Activated CD4-positive, alpha-beta T cell treated with anti-CD3 and anti-CD28 coated beads for 36 hours (primary cell): ENCODE measurements around the gene EIF4ENIF1. TPM values are rescaled to one million over a fixed set of nuclear protein-coding genes. Genes with fewer than 3 reads are reported as not detected.
"Not testable (repeated sequence)": the region's sequence is repeated elsewhere in the genome, so short reads cannot be mapped to it uniquely, and the experiment has no call there.

Source experiments
- ATAC-seq: fragments of 200-7000 bp; cut with Tn5 transposase; one replicate; pipeline ENCODE4 v1.10.0; 2021; ENCODE audit warnings: mild to moderate bottlenecking, moderate library complexity
- CTCF ChIA-PET: fragments of 350-600 bp; sonication (Branson Sonifier 250); formaldehyde crosslinking; loops from one replicate; lab custom pipeline; 2021; ENCODE audit warnings: antibody characterized with exemption; lab: Charles Lee
- POLR2A ChIA-PET: fragments of 350-600 bp; sonication (Branson Sonifier 250); formaldehyde crosslinking; loops from one replicate; lab custom pipeline; 2021; ENCODE audit warnings: antibody characterized with exemption, inconsistent platforms; lab: Charles Lee
- DNase-seq: peaks from one replicate; pipeline ENCODE4 v3.0.0-alpha.2; 2020
- H3K27ac Mint-ChIP-seq: one replicate; pipeline ENCODE4 v1.8.0; 2021; ENCODE audit warnings: mixed read lengths
- H3K27me3 Mint-ChIP-seq: one replicate; pipeline ENCODE4 v1.8.0; 2021; ENCODE audit warnings: mixed read lengths
- H3K36me3 Mint-ChIP-seq: one replicate; pipeline ENCODE4 v1.8.0; 2021; ENCODE audit warnings: low read depth, mixed read lengths
- H3K4me1 Mint-ChIP-seq: one replicate; pipeline ENCODE4 v1.8.0; 2021; ENCODE audit warnings: mixed read lengths
- H3K4me3 Mint-ChIP-seq: one replicate; pipeline ENCODE4 v1.8.0; 2021; ENCODE audit warnings: mild to moderate bottlenecking, moderate library complexity, mixed read lengths
- H3K9me3 Mint-ChIP-seq: one replicate; pipeline ENCODE4 v1.8.0; 2021; ENCODE audit warnings: low read depth, mixed read lengths
- intact Hi-C, 2 experiments: fragments of 100-400 bp; cut with DNase I in 1 of 2; cut with micrococcal nuclease in 1 of 2; formaldehyde crosslinking; loops; one replicate each; pipeline versions ENCODE4 v1.14.2 to v1.15.1; 2022 to 2024; cut with DNase I, micrococcal nuclease
- total RNA-seq, 2 experiments: library from RNA; stranded (reverse); gene quantifications; one replicate each; pipeline ENCODE4 v1.2.3, GENCODE V29; 2021

EIF4ENIF1 gene
- total RNA-seq, 2 experiments from 2014 or later, result 45.4 to 75.0 TPM

GRCh38 chr22:31509061-31509762, 19.6 kb upstream of the EIF4ENIF1 start:
- DNase-seq, result no peak
- H3K4me3 Mint-ChIP-seq, result no peak overlapping the region
- ATAC-seq, result no peak
- ChIA-PET CTCF (no interaction called here), POLR2A (no interaction called here)
- peaks cover 53% of the 10 kb centered on the region for H3K4me1 Mint-ChIP-seq
- intact Hi-C loops, result loop anchor here in 1 of 2 experiments (2.0 kb wide), 1 partner anchor 16 kb away; no protein-coding TSS in a partner anchor
- H3K36me3 Mint-ChIP-seq, result peaks cover 69% of the 10 kb centered on the region
- H3K9me3 Mint-ChIP-seq, result no peaks in the 10 kb centered on the region
- no peaks in the 10 kb centered on the region for H3K27me3 Mint-ChIP-seq
- H3K27ac Mint-ChIP-seq, result peak overlapping the region; percentile 9

GRCh38 chr22:31508536-31508935, 18.9 kb upstream of the EIF4ENIF1 start:
- ChIA-PET CTCF (interaction anchor here (0.6 kb wide), 1 partner anchor 95 kb away, joined by 3 read pairs; no protein-coding TSS in a partner anchor), POLR2A (no interaction called here)
- H3K4me1 Mint-ChIP-seq, result peaks cover 58% of the 10 kb centered on the region
- H3K27ac Mint-ChIP-seq, result peak overlapping the region; percentile 66
- no peak for ATAC-seq
- peaks cover 72% of the 10 kb centered on the region for H3K36me3 Mint-ChIP-seq
- intact Hi-C loops, result loop anchor here in 1 of 2 experiments (2.0 kb wide), 1 partner anchor 16 kb away; no protein-coding TSS in a partner anchor
- H3K27me3 Mint-ChIP-seq, result no peaks in the 10 kb centered on the region
- H3K9me3 Mint-ChIP-seq, result no peaks in the 10 kb centered on the region
- no peak overlapping the region for H3K4me3 Mint-ChIP-seq
- no peak for DNase-seq

- H3K27ac Mint-ChIP-seq, result peak overlapping the region; percentile 37
Measured at GRCh38 chr22:31507517-31507916, 17.9 kb upstream of the EIF4ENIF1 start.

GRCh38 chr22:31504282-31504681, 14.6 kb upstream of the EIF4ENIF1 start:
- peaks cover 68% of the 10 kb centered on the region for H3K36me3 Mint-ChIP-seq
- ChIA-PET CTCF (no interaction called here), POLR2A (no interaction called here)
- no peaks in the 10 kb centered on the region for H3K9me3 Mint-ChIP-seq
- H3K27me3 Mint-ChIP-seq, result no peaks in the 10 kb centered on the region
- H3K27ac Mint-ChIP-seq, result peak overlapping the region; percentile 51
- DNase-seq (no peak), ATAC-seq (peak; percentile 89)
- H3K4me1 Mint-ChIP-seq, result peaks cover 75% of the 10 kb centered on the region
- no peak overlapping the region for H3K4me3 Mint-ChIP-seq
- intact Hi-C loops, result no loop called here

More at GRCh38 chr22:31507517-31507916, 17.9 kb upstream of the EIF4ENIF1 start:
- H3K4me3 Mint-ChIP-seq, intact Hi-C loops, DNase-seq, H3K27me3 Mint-ChIP-seq, H3K9me3 Mint-ChIP-seq, POLR2A ChIA-PET, ATAC-seq: not testable (repeated sequence)
- CTCF ChIA-PET, result interaction anchor here (1.7 kb wide), 1 partner anchor 32 kb away, joined by 4 read pairs; no protein-coding TSS in a partner anchor
- peaks cover 68% of the 10 kb centered on the region for H3K4me1 Mint-ChIP-seq
- peaks cover 71% of the 10 kb centered on the region for H3K36me3 Mint-ChIP-seq

- Mint-ChIP-seq H3K27me3 (no peaks in the 10 kb centered on the region), H3K9me3 (no peaks in the 10 kb centered on the region), H3K4me1 (peaks cover 75% of the 10 kb centered on the region), H3K36me3 (peaks cover 68% of the 10 kb centered on the region), H3K27ac (peak overlapping the region; percentile 44), H3K4me3 (no peak overlapping the region)
- ChIA-PET CTCF (no interaction called here), POLR2A (no interaction called here)
- no peak for ATAC-seq
- DNase-seq, result no peak
- intact Hi-C loops, result no loop called here
Measured at GRCh38 chr22:31503211-31503964, 13.7 kb upstream of the EIF4ENIF1 start.

- peak overlapping the region; percentile 38 for H3K4me3 Mint-ChIP-seq
- H3K36me3 Mint-ChIP-seq, result peaks cover 68% of the 10 kb centered on the region
- DNase-seq (no peak), ATAC-seq (no peak)
- peak overlapping the region; percentile 42 for H3K27ac Mint-ChIP-seq
- POLR2A ChIA-PET, result no interaction called here
- intact Hi-C loops, result no loop called here
- peaks cover 3% of the 10 kb centered on the region for H3K9me3 Mint-ChIP-seq
- H3K27me3 Mint-ChIP-seq, result no peaks in the 10 kb centered on the region
- H3K4me1 Mint-ChIP-seq, result peaks cover 69% of the 10 kb centered on the region
- CTCF ChIA-PET, result no interaction called here
Measured at GRCh38 chr22:31501738-31502137, 12.1 kb upstream of the EIF4ENIF1 start.

- Mint-ChIP-seq H3K9me3 (peaks cover 3% of the 10 kb centered on the region), H3K4me1 (peaks cover 54% of the 10 kb centered on the region), H3K27me3 (no peaks in the 10 kb centered on the region), H3K4me3 (peak overlapping the region; percentile 85), H3K27ac (peak overlapping the region; percentile 93), H3K36me3 (peaks cover 45% of the 10 kb centered on the region)
- ATAC-seq (peak; percentile 19), DNase-seq (no peak)
- ChIA-PET CTCF (no interaction called here), POLR2A (interaction anchor here (0.5 to 1.0 kb wide), 5 partner anchors 8 to 165 kb away, joined by 3 to 12 read pairs (median 3); partner anchors contain the start of gene PISD)
- intact Hi-C loops, result loop anchor here (1.0 to 10.0 kb wide), 8 partner anchors 8 to 447 kb away; partner anchors contain the start of genes EIF4ENIF1 (in 1 of the 2), LIMK2 (in 1 of the 2), PATZ1 (in 1 of the 2) and YWHAH (in 1 of the 2)
Measured at GRCh38 chr22:31497148-31497938, 7.7 kb upstream of the EIF4ENIF1 start.

- H3K4me1 Mint-ChIP-seq, result peaks cover 54% of the 10 kb centered on the region
- ATAC-seq (peak; percentile 13), DNase-seq (peak; percentile 61)
- H3K36me3 Mint-ChIP-seq, result peaks cover 40% of the 10 kb centered on the region
- peaks cover 3% of the 10 kb centered on the region for H3K9me3 Mint-ChIP-seq
- H3K27ac Mint-ChIP-seq, result peak overlapping the region; percentile 93
- ChIA-PET POLR2A (no interaction called here), CTCF (no interaction called here)
- H3K4me3 Mint-ChIP-seq, result peak overlapping the region; percentile 85
- intact Hi-C loops, result loop anchor here (1.0 to 10.0 kb wide), 15 partner anchors 7 to 852 kb away; partner anchors contain the start of genes PATZ1 (in 2 of the 2), DRG1 (in 1 of the 2), EIF4ENIF1 (in 1 of the 2) and LIMK2 (in 1 of the 2)
- H3K27me3 Mint-ChIP-seq, result no peaks in the 10 kb centered on the region
Measured at GRCh38 chr22:31496735-31497146, 7.1 kb upstream of the EIF4ENIF1 start.

GRCh38 chr22:31496007-31496734, 6.5 kb upstream of the EIF4ENIF1 start, which contains the start of gene SFI1:
Gene SFI1, plus strand, starts transcription at chr22:31496536. Its CDS starts 11,749 bp downstream, at chr22:31508285.
- POLR2A ChIA-PET, result no interaction called here
- H3K36me3 Mint-ChIP-seq, result peaks cover 39% of the 10 kb centered on the region
- peak; percentile 97 for DNase-seq
- peak within 1 kb of the TSS; percentile 85 for H3K4me3 Mint-ChIP-seq
- H3K27ac Mint-ChIP-seq, result peak within 1 kb of the TSS; percentile 93
- CTCF ChIA-PET, result interaction anchor here (0.7 kb wide), 1 partner anchor 165 kb away, joined by 3 read pairs; the partner anchor contains the start of gene PISD
- intact Hi-C loops, result loop anchor here (1.0 to 10.0 kb wide), 14 partner anchors 30 to 852 kb away; partner anchors contain the start of genes PATZ1 (in 2 of the 2), DRG1 (in 1 of the 2), LIMK2 (in 1 of the 2) and YWHAH (in 1 of the 2)
- peaks cover 55% of the 10 kb centered on the region for H3K4me1 Mint-ChIP-seq
- H3K27me3 Mint-ChIP-seq, result no peaks in the 10 kb centered on the region
- H3K9me3 Mint-ChIP-seq, result peaks cover 3% of the 10 kb centered on the region
- peak; percentile 87 for ATAC-seq

GRCh38 chr22:31495343-31495742, 5.7 kb upstream of the EIF4ENIF1 start:
- H3K4me1 Mint-ChIP-seq, result peaks cover 57% of the 10 kb centered on the region

More at GRCh38 chr22:31495343-31495742, 5.7 kb upstream of the EIF4ENIF1 start:
- Mint-ChIP-seq H3K27ac (peak overlapping the region; percentile 93), H3K4me3 (peak overlapping the region; percentile 85), H3K36me3 (peaks cover 37% of the 10 kb centered on the region), H3K9me3 (peaks cover 3% of the 10 kb centered on the region), H3K27me3 (no peaks in the 10 kb centered on the region)
- DNase-seq (no peak), ATAC-seq (no peak)
- intact Hi-C loops, result loop anchor here in 1 of 2 experiments (5.0 to 10.0 kb wide), 2 partner anchors 283 to 449 kb away; partner anchors contain the start of genes LIMK2 and YWHAH
- CTCF ChIA-PET, result interaction anchor here (0.6 to 0.9 kb wide), 3 partner anchors 44 to 202 kb away, joined by 3 to 4 read pairs (median 3); partner anchors contain the start of gene PISD
- POLR2A ChIA-PET, result no interaction called here
